Endothelial cell of umbilical vein (primary cell): ENCODE results near the gene INO80C. TPM values are rescaled to one million over a fixed set of nuclear protein-coding genes. Genes with fewer than 3 reads are reported as not detected.

Source experiments
- BruUV-seq: library from RNA; stranded (reverse); fragments of 400-500 nt; replicated peaks from 2 replicates; lab custom pipeline; 2021; lab: Mats Ljungman, UMichigan
- CTCF ChIA-PET: fragments of 300-600, 350-600 bp; sonication (Branson Sonifier 250); formaldehyde crosslinking; loops from one replicate; lab custom pipeline; 2021; ENCODE audit warnings: antibody characterized with exemption, inconsistent platforms; lab: Charles Lee
- POLR2A ChIA-PET: fragments of 300-600, 350-600 bp; sonication (Branson Sonifier 250); formaldehyde crosslinking; loops from one replicate; lab custom pipeline; 2021; ENCODE audit warnings: antibody characterized with exemption, inconsistent platforms; lab: Charles Lee
- DNase-seq: peaks from one replicate; pipeline ENCODE4 v3.0.0-alpha.2; 2011; ENCODE audit warnings: low read depth, low spot score
- FAIRE-seq: peaks from 2 replicates; lab custom pipeline; 2011; peaks lifted over from hg19 to GRCh38; lab: Jason Lieb, UNC
- H2AFZ ChIP-seq: 2 replicates; pipeline ENCODE4 v1.6.0; 2012; ENCODE audit warnings: low read depth, low read length, control low read depth, inconsistent platforms
- H3K27ac ChIP-seq: 2 replicates; pipeline ENCODE4 v1.5.1; 2011; ENCODE audit warnings: low read depth, mild to moderate bottlenecking, control low read depth, low read length, moderate library complexity; ENCODE audit not compliant: insufficient read depth
- H3K27me3 ChIP-seq, 2 experiments: 2 replicates each; pipeline versions ENCODE4 v1.6.0 to v1.6.1; 2011; ENCODE audit warnings: low read length in 2 of 2, mixed read lengths in 1 of 2; ENCODE audit not compliant: control insufficient read depth in 2 of 2, insufficient read depth in 2 of 2
- H3K36me3 ChIP-seq, 2 experiments: 2 replicates in 1 of 2; 3 replicates in 1 of 2; pipeline ENCODE4 v1.5.1; 2011; ENCODE audit warnings: low read length in 2 of 2, mild to moderate bottlenecking in 1 of 2, moderate library complexity in 1 of 2; ENCODE audit not compliant: control insufficient read depth in 2 of 2, insufficient read depth in 2 of 2; ENCODE audit errors: extremely low read depth in 1 of 2
- H3K4me1 ChIP-seq: 3 replicates; pipeline ENCODE4 v1.5.1; 2011; ENCODE audit warnings: mild to moderate bottlenecking, low read length; ENCODE audit not compliant: control insufficient read depth, insufficient read depth; ENCODE audit errors: extremely low read depth
- H3K4me2 ChIP-seq: 2 replicates; pipeline ENCODE4 v1.6.1; 2011; ENCODE audit warnings: low read length, control low read depth, mixed read lengths; ENCODE audit not compliant: insufficient read depth
- H3K4me3 ChIP-seq, 3 experiments: fragments of 200-600 bp in 1 of 3; sonication (generic), shearing (Covaris generic) in 1 of 3; replicated peaks in 1 of 3; 2 replicates each; pipeline ENCODE4 v1.5.1; 2011 to 2016; ENCODE audit warnings: control low read depth in 3 of 3, low read length in 3 of 3, mild to moderate bottlenecking in 2 of 3, inconsistent platforms in 1 of 3, low read depth in 1 of 3, moderate library complexity in 1 of 3; ENCODE audit not compliant: insufficient read depth in 1 of 3
- H3K79me2 ChIP-seq: 2 replicates; pipeline ENCODE4 v1.6.0; 2012; ENCODE audit warnings: low read length, inconsistent platforms; ENCODE audit not compliant: control insufficient read depth, insufficient read depth
- H3K9ac ChIP-seq: replicated peaks from 2 replicates; pipeline ENCODE3; 2011; ENCODE audit warnings: low read length, control low read depth; ENCODE audit not compliant: insufficient read depth; ENCODE audit errors: extremely low read depth
- H3K9me1 ChIP-seq: replicated peaks from 3 replicates; pipeline ENCODE4 v1.6.0; 2011; ENCODE audit warnings: mild to moderate bottlenecking, low read length; ENCODE audit not compliant: control insufficient read depth, insufficient read depth; ENCODE audit errors: extremely low read depth
- H3K9me3 ChIP-seq: replicated peaks from 2 replicates; pipeline ENCODE4 v1.5.1; 2012; ENCODE audit warnings: low read length, inconsistent platforms; ENCODE audit not compliant: control insufficient read depth, insufficient read depth
- H4K20me1 ChIP-seq: replicated peaks from 2 replicates; pipeline ENCODE3; 2011; ENCODE audit warnings: mild to moderate bottlenecking, low read length; ENCODE audit not compliant: control insufficient read depth, insufficient read depth; ENCODE audit errors: extremely low read depth
- EZH2 ChIP-seq: IDR thresholded peaks from 2 replicates; pipeline ENCODE4 v1.6.1; 2012; ENCODE audit warnings: borderline replicate concordance, low read depth, mild to moderate bottlenecking, moderate library complexity, low read length, inconsistent platforms; ENCODE audit not compliant: severe bottlenecking
- FOS ChIP-seq: IDR thresholded peaks from 2 replicates; pipeline ENCODE4 v1.6.1; 2011; ENCODE audit warnings: mild to moderate bottlenecking, low read length, moderate library complexity, borderline replicate concordance; ENCODE audit not compliant: insufficient read depth
- GATA2 ChIP-seq: IDR thresholded peaks from 2 replicates; pipeline ENCODE4 v1.7.0; 2011; ENCODE audit warnings: low read depth, mild to moderate bottlenecking, moderate library complexity, mixed read lengths, low read length; ENCODE audit not compliant: insufficient read length, insufficient read depth
- JUN ChIP-seq: IDR thresholded peaks from 2 replicates; pipeline ENCODE4 v1.6.1; 2011; ENCODE audit warnings: borderline replicate concordance, low read depth; ENCODE audit not compliant: insufficient read length, insufficient read depth
- MYC ChIP-seq: IDR thresholded peaks from one replicate; pipeline ENCODE4 v1.6.1; 2011; ENCODE audit warnings: mild to moderate bottlenecking, low read depth, low read length
- POLR2A ChIP-seq: IDR thresholded peaks from 2 replicates; pipeline ENCODE4 v1.6.1; 2012; ENCODE audit warnings: low read depth, mild to moderate bottlenecking, control low read depth, low read length
- POLR2AphosphoS5 ChIP-seq: IDR thresholded peaks from 2 replicates; pipeline ENCODE4 v1.6.1; 2012; ENCODE audit warnings: low read depth, mild to moderate bottlenecking, control low read depth, low read length, moderate library complexity; ENCODE audit not compliant: insufficient read depth
- dilution Hi-C: fragments of 300-500 bp; cut with MboI; formaldehyde crosslinking; loops from one replicate; pipeline ENCODE4 v1.15.0; 2019; ENCODE audit warnings: low sequenced_read_pairs; ENCODE audit not compliant: extremely low pct_ligation_motif_present
- intact Hi-C: fragments of 100-400 bp; cut with micrococcal nuclease; formaldehyde crosslinking; loops from one replicate; pipeline ENCODE4 v1.10.0; 2022
- polyA plus RNA-seq, 4 experiments: library from polyadenylated mRNA; depleted of rRNA in 3 of 4; stranded (reverse) in 3 of 4; unstranded in 1 of 4; fragments of >200 nt; gene quantifications; 2 replicates each; pipeline versions ENCODE4 v1.2.1 to v1.2.3, GENCODE V29; 2011 to 2012; ENCODE audit warnings: missing spikeins in 1 of 4
- total RNA-seq: library from RNA; stranded (reverse); gene quantifications from 2 replicates; pipeline ENCODE4 v1.2.3, GENCODE V29; 2021
- TF ChIP-seq, protein P1 (sequence below): IDR thresholded peaks from 2 replicates; pipeline ENCODE4 v1.6.1; 2011; ENCODE audit not compliant: insufficient read depth, insufficient read length
- TF ChIP-seq, protein P2 (sequence below), 2 donors: IDR thresholded peaks; 1 replicate in 1 of 2; 2 replicates in 1 of 2; pipeline ENCODE4 v1.5.1; 2011; ENCODE audit warnings: low read length in 2 of 2, mild to moderate bottlenecking in 2 of 2, moderate library complexity in 2 of 2, control low read depth in 1 of 2, inconsistent platforms in 1 of 2, low read depth in 1 of 2; ENCODE audit not compliant: insufficient read depth in 1 of 2; ENCODE audit errors: extremely low read depth in 1 of 2

The INO80C gene
- total and polyA plus RNA-seq, 2 donors (not counting 3 experiments of a cell fraction or from before 2014, with no cell fraction given) = 43.4 to 56.0 TPM

DNA sequence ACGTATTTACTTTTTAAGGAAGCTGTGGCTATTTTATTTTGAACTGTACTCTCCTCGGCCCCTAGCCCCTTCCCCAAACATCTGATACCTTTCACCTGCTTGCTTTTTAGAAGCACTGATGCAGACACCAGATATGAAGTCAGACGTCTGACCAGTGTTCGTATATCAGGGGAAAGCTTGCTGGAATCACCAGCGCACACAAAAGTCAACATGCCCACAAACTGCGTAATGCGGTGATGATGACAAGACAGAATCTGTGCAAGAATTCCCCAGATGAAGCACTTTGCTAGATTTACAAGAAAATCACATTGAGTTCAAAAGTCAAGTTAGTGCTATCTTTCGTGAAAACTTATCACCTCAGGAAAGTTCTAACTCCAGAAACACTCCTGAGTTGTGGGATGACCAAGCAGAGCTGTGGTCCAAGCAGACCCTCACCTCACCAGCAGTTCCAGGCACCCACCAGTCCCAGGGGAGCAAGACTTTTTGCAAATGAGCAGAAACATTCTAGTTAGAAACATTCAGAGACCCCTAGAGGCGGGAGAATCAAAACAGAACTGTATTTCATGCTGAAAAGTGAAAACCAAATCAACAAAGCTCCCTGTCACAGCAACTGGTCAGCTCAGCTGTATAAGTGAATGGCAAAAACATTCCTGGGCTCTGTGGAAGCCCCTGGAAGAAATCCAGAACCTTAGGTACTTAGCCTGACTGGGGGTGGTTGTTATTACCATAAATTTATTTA, 55.7 kb downstream of the INO80C start:
- H3K4me3 ChIP-seq = no peak overlapping the region
- no peaks in the 10 kb centered on the region for H3K9me1 ChIP-seq
- no TSS peak for BruUV-seq
- H3K9ac ChIP-seq = no peak overlapping the region
- dilution Hi-C loops = no loop called here
- no peaks in the 10 kb centered on the region for H4K20me1 ChIP-seq
- no peak overlapping the region for H3K4me2 ChIP-seq
- intact Hi-C loops = no loop called here
- TF ChIP-seq POLR2AphosphoS5 (no peak), MYC (no peak), GATA2 (no peak), POLR2A (no peak), FOS (no peak), JUN (no peak), EZH2 (no peak)
- TF ChIP-seq, protein P1, sequence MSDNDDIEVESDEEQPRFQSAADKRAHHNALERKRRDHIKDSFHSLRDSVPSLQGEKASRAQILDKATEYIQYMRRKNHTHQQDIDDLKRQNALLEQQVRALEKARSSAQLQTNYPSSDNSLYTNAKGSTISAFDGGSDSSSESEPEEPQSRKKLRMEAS = no peak
- TF ChIP-seq, protein P2, sequence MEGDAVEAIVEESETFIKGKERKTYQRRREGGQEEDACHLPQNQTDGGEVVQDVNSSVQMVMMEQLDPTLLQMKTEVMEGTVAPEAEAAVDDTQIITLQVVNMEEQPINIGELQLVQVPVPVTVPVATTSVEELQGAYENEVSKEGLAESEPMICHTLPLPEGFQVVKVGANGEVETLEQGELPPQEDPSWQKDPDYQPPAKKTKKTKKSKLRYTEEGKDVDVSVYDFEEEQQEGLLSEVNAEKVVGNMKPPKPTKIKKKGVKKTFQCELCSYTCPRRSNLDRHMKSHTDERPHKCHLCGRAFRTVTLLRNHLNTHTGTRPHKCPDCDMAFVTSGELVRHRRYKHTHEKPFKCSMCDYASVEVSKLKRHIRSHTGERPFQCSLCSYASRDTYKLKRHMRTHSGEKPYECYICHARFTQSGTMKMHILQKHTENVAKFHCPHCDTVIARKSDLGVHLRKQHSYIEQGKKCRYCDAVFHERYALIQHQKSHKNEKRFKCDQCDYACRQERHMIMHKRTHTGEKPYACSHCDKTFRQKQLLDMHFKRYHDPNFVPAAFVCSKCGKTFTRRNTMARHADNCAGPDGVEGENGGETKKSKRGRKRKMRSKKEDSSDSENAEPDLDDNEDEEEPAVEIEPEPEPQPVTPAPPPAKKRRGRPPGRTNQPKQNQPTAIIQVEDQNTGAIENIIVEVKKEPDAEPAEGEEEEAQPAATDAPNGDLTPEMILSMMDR (IDR thresholded peaks at IDR 0.05; ENCODE audit: extremely low read depth in 1 of 2, insufficient read depth in 1 of 2, low read depth in 1 of 2, low read length in 2 of 2) = no peak
- H3K9me3 ChIP-seq = no peaks in the 10 kb centered on the region
- H3K36me3 ChIP-seq = peaks cover 6 to 7% of the 10 kb centered on the region in 2 experiments
- DNase-seq (no peak), FAIRE-seq (peak; percentile 38)
- no peaks in the 10 kb centered on the region for H3K27me3 ChIP-seq
- no peak overlapping the region for H3K27ac ChIP-seq
- CTCF ChIA-PET = no interaction called here
- no peaks in the 10 kb centered on the region for H3K79me2 ChIP-seq
- no peaks in the 10 kb centered on the region for H3K4me1 ChIP-seq
- H2AFZ ChIP-seq = no peak overlapping the region
- POLR2A ChIA-PET = no interaction called here
